ENCODE results near the gene XG.

The XG gene

DNA sequence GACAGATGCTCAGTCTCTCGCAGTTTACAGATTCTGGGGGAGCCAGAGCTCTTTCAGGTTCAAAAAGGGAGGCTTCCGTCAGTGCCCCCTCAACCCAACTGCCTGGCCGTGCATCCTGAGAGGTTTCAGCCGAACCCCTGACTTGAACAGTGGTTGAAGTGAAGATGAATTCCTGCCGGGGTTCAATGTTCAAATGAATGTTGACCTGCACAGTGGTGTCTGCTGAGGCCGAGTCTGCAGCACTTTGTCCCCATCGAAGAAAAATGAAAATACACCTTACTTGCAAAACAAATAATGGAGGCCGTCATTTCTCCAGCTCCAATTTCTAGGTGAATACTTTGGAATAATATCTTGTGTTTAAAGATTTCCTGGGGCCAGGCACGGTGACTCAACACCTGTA is 110.6 kb downstream of the XG start:
- no peaks in the 10 kb centered on the region for H3K4me1 ChIP-seq (ENCODE audit: insufficient read depth, low read length)
- H3K79me2 ChIP-seq (ENCODE audit: insufficient read depth, low read length), result no peaks in the 10 kb centered on the region
- no peak overlapping the region for H3K27ac ChIP-seq (ENCODE audit: low read length)
- no peak overlapping the region for H2AFZ ChIP-seq (ENCODE audit: low read depth, low read length)
- no peaks in the 10 kb centered on the region for H3K9me3 ChIP-seq (ENCODE audit: insufficient read depth, low read length, severe bottlenecking)
- no peaks in the 10 kb centered on the region for H3K27me3 ChIP-seq (ENCODE audit: insufficient read depth, low read length, poor library complexity)
- DNase-seq (no peak), ATAC-seq (ENCODE audit: insufficient read depth, low read depth) (no peak)
- no peak overlapping the region for H3K4me3 ChIP-seq (ENCODE audit: low read depth in 1 of 2, low read length in 2 of 2)
- no peaks in the 10 kb centered on the region for H4K20me1 ChIP-seq (ENCODE audit: insufficient read depth, low read length)
- H3K36me3 ChIP-seq (ENCODE audit: insufficient read depth, low read length), result no peaks in the 10 kb centered on the region
- H3K4me2 ChIP-seq (ENCODE audit: insufficient read depth, low read length), result no peak overlapping the region
- H3K9ac ChIP-seq (ENCODE audit: low read depth, low read length), result no peak overlapping the region
- TF ChIP-seq, protein P1, sequence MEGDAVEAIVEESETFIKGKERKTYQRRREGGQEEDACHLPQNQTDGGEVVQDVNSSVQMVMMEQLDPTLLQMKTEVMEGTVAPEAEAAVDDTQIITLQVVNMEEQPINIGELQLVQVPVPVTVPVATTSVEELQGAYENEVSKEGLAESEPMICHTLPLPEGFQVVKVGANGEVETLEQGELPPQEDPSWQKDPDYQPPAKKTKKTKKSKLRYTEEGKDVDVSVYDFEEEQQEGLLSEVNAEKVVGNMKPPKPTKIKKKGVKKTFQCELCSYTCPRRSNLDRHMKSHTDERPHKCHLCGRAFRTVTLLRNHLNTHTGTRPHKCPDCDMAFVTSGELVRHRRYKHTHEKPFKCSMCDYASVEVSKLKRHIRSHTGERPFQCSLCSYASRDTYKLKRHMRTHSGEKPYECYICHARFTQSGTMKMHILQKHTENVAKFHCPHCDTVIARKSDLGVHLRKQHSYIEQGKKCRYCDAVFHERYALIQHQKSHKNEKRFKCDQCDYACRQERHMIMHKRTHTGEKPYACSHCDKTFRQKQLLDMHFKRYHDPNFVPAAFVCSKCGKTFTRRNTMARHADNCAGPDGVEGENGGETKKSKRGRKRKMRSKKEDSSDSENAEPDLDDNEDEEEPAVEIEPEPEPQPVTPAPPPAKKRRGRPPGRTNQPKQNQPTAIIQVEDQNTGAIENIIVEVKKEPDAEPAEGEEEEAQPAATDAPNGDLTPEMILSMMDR (IDR thresholded peaks at IDR 0.05; ENCODE audit: borderline replicate concordance, extremely low read depth, low read length, poor library complexity, severe bottlenecking), result no peak
- no peak for TF ChIP-seq EZH2 (IDR thresholded peaks at IDR 0.05; ENCODE audit: borderline replicate concordance, low read depth, low read length, severe bottlenecking)

DNA sequence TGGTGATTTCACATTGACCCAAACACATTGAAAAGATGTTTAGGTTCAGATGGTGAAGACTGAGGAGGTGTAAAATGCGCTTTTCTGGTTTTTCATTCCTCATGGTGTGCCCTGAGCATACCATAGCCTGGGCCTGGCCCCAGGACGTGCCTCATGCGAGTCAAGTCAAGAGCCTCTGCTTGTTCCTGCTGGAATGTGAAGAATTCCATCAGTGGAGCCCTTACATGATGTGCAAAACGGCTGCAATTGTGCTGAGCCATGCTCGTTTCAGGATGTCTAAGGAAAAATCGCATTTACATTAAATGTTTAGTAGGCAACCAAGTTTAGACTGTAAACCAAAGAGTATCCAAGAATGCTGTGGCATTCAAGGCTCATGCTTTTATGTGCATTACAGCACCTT is 111.8 kb downstream of the XG start:
- Histone ChIP-seq H3K9ac (ENCODE audit: low read depth, low read length) (no peak overlapping the region), H3K4me3 (ENCODE audit: low read depth in 1 of 2, low read length in 2 of 2) (no peak overlapping the region), H3K4me2 (ENCODE audit: insufficient read depth, low read length) (no peak overlapping the region), H3K27me3 (ENCODE audit: insufficient read depth, low read length, poor library complexity) (no peaks in the 10 kb centered on the region), H3K9me3 (ENCODE audit: insufficient read depth, low read length, severe bottlenecking) (no peaks in the 10 kb centered on the region), H3K27ac (ENCODE audit: low read length) (no peak overlapping the region), H3K4me1 (ENCODE audit: insufficient read depth, low read length) (no peaks in the 10 kb centered on the region), H4K20me1 (ENCODE audit: insufficient read depth, low read length) (no peaks in the 10 kb centered on the region), H2AFZ (ENCODE audit: low read depth, low read length) (no peak overlapping the region), H3K79me2 (ENCODE audit: insufficient read depth, low read length) (no peaks in the 10 kb centered on the region), H3K36me3 (ENCODE audit: insufficient read depth, low read length) (no peaks in the 10 kb centered on the region)
- no peak for ATAC-seq (ENCODE audit: insufficient read depth, low read depth)
- no peak for DNase-seq
- TF ChIP-seq, protein P1 (IDR thresholded peaks at IDR 0.05; ENCODE audit: borderline replicate concordance, extremely low read depth, low read length, poor library complexity, severe bottlenecking), result no peak
- TF ChIP-seq EZH2 (IDR thresholded peaks at IDR 0.05; ENCODE audit: borderline replicate concordance, low read depth, low read length, severe bottlenecking), result no peak
